H9 (cell line): ENCODE measurements around the gene USP40. TPM values are rescaled to one million over a fixed set of nuclear protein-coding genes. Genes with fewer than 3 reads are reported as not detected.

Source experiments
- DNase-seq: peaks from one replicate; pipeline ENCODE4 v3.0.0-alpha.2; 2017
- H2AFZ ChIP-seq: one replicate; pipeline ENCODE4 v1.6.1; 2013; ENCODE audit warnings: mild to moderate bottlenecking, low read length, control low read depth, moderate library complexity
- H2AK5ac ChIP-seq: 2 replicates; pipeline ENCODE4 v1.6.1; 2013; ENCODE audit warnings: low read length, control low read depth, mixed read lengths; ENCODE audit not compliant: insufficient read length
- H2BK120ac ChIP-seq: one replicate; pipeline ENCODE4 v1.6.1; 2013; ENCODE audit warnings: low read depth, mild to moderate bottlenecking, low read length, control low read depth, inconsistent platforms; ENCODE audit not compliant: poor library complexity, severe bottlenecking
- H2BK12ac ChIP-seq: 2 replicates; pipeline ENCODE4 v1.6.1; 2013; ENCODE audit warnings: low read length, control low read depth, mixed read lengths, low read depth; ENCODE audit not compliant: insufficient read length
- H2BK15ac ChIP-seq: 2 replicates; pipeline ENCODE4 v1.6.1; 2013; ENCODE audit warnings: low read depth, low read length, control low read depth
- H2BK20ac ChIP-seq: one replicate; pipeline ENCODE4 v1.6.1; 2013; ENCODE audit warnings: low read depth, mild to moderate bottlenecking, low read length, control low read depth, inconsistent platforms; ENCODE audit not compliant: poor library complexity, severe bottlenecking
- H2BK5ac ChIP-seq: 2 replicates; pipeline ENCODE4 v1.6.1; 2013; ENCODE audit warnings: low read length, control low read depth, mixed read lengths; ENCODE audit not compliant: insufficient read length
- H3K14ac ChIP-seq: 2 replicates; pipeline ENCODE4 v1.6.1; 2013; ENCODE audit warnings: low read length, control low read depth; ENCODE audit not compliant: insufficient read depth
- H3K18ac ChIP-seq: 2 replicates; pipeline ENCODE4 v1.6.1; 2013; ENCODE audit warnings: low read depth, mild to moderate bottlenecking, mixed read lengths, low read length, control low read depth; ENCODE audit not compliant: insufficient read length
- H3K23ac ChIP-seq: 2 replicates; pipeline ENCODE4 v1.6.1; 2013; ENCODE audit warnings: low read length, control low read depth, mixed read lengths, low read depth; ENCODE audit not compliant: insufficient read length
- H3K23me2 ChIP-seq: 2 replicates; pipeline ENCODE4 v1.6.1; 2013; ENCODE audit warnings: low read depth, mild to moderate bottlenecking, mixed read lengths, low read length, control low read depth; ENCODE audit not compliant: insufficient read length, poor library complexity, severe bottlenecking
- H3K27ac ChIP-seq: 2 replicates; pipeline ENCODE4 v1.5.1; 2013; ENCODE audit warnings: low read length, control low read depth, mixed read lengths, low read depth; ENCODE audit not compliant: insufficient read length
- H3K27me3 ChIP-seq: 2 replicates; pipeline ENCODE4 v1.6.1; 2013; ENCODE audit warnings: low read length, control low read depth, inconsistent platforms; ENCODE audit not compliant: insufficient read depth
- H3K4ac ChIP-seq: 2 replicates; pipeline ENCODE4 v1.6.1; 2013; ENCODE audit warnings: low read depth, mild to moderate bottlenecking, control low read depth, inconsistent platforms, low read length, moderate library complexity
- H3K4me1 ChIP-seq: 2 replicates; pipeline ENCODE4 v1.6.1; 2013; ENCODE audit warnings: low read length, control low read depth, inconsistent platforms; ENCODE audit not compliant: insufficient read depth
- H3K4me2 ChIP-seq: 2 replicates; pipeline ENCODE4 v1.6.1; 2013; ENCODE audit warnings: low read length, control low read depth, mixed read lengths; ENCODE audit not compliant: insufficient read length, insufficient read depth
- H3K56ac ChIP-seq: 2 replicates; pipeline ENCODE4 v1.6.1; 2013; ENCODE audit warnings: low read depth, mild to moderate bottlenecking, mixed read lengths, low read length, control low read depth; ENCODE audit not compliant: insufficient read length
- H3K79me1 ChIP-seq: 2 replicates; pipeline ENCODE4 v1.6.1; 2013; ENCODE audit warnings: low read depth, mild to moderate bottlenecking, moderate library complexity, low read length, control low read depth, inconsistent platforms; ENCODE audit not compliant: insufficient read depth, poor library complexity, severe bottlenecking
- H3K79me2 ChIP-seq: 2 replicates; pipeline ENCODE4 v1.6.1; 2013; ENCODE audit warnings: low read length, control low read depth, inconsistent platforms; ENCODE audit not compliant: insufficient read depth
- H3K9ac ChIP-seq: 2 replicates; pipeline ENCODE4 v1.6.1; 2013; ENCODE audit warnings: low read length, control low read depth, mixed read lengths; ENCODE audit not compliant: insufficient read length; ENCODE audit errors: extremely low read depth
- H3K9me3 ChIP-seq: one replicate; pipeline ENCODE4 v1.6.1; 2013; ENCODE audit warnings: low read depth, low read length, inconsistent platforms; ENCODE audit not compliant: control insufficient read depth
- H3T11ph ChIP-seq: one replicate; pipeline ENCODE4 v1.6.1; 2013; ENCODE audit warnings: mild to moderate bottlenecking, low read length, control low read depth, inconsistent platforms
- H4K20me1 ChIP-seq: one replicate; pipeline ENCODE4 v1.6.1; 2013; ENCODE audit not compliant: control insufficient read depth, insufficient read length, insufficient read depth
- H4K5ac ChIP-seq: 2 replicates; pipeline ENCODE4 v1.6.1; 2013; ENCODE audit warnings: low read depth, mild to moderate bottlenecking, mixed read lengths, low read length, control low read depth; ENCODE audit not compliant: insufficient read length
- H4K8ac ChIP-seq: replicated peaks from 2 replicates; pipeline ENCODE4 v1.6.1; 2013; ENCODE audit warnings: low read length, control low read depth, mixed read lengths, low read depth; ENCODE audit not compliant: insufficient read length
- H4K91ac ChIP-seq: 2 replicates; pipeline ENCODE4 v1.6.1; 2013; ENCODE audit warnings: low read depth, mild to moderate bottlenecking, moderate library complexity, mixed read lengths, low read length, control low read depth; ENCODE audit not compliant: insufficient read length
- H3K27ac Mint-ChIP-seq, 3 experiments: 2 replicates in 2 of 3; 3 replicates in 1 of 3; pipeline ENCODE4 v1.8.0; 2020 to 2021; ENCODE audit warnings: mixed read lengths in 3 of 3, mild to moderate bottlenecking in 1 of 3, moderate library complexity in 1 of 3
- H3K27me3 Mint-ChIP-seq: 2 replicates; pipeline ENCODE4 v1.8.0; 2021; ENCODE audit warnings: low read depth, mild to moderate bottlenecking, moderate library complexity, mixed read lengths
- H3K36me3 Mint-ChIP-seq, 3 experiments: 2 replicates in 2 of 3; 3 replicates in 1 of 3; pipeline ENCODE4 v1.8.0; 2020 to 2021; ENCODE audit warnings: low read depth in 3 of 3, mixed read lengths in 3 of 3; ENCODE audit not compliant: insufficient read depth in 1 of 3
- H3K4me1 Mint-ChIP-seq, 2 experiments: 2 replicates each; pipeline ENCODE4 v1.8.0; 2020; ENCODE audit warnings: mixed read lengths in 2 of 2
- H3K4me3 Mint-ChIP-seq, 2 experiments: 2 replicates in 1 of 2; 3 replicates in 1 of 2; pipeline ENCODE4 v1.8.0; 2020 to 2021; ENCODE audit warnings: mild to moderate bottlenecking in 2 of 2, mixed read lengths in 2 of 2, moderate library complexity in 1 of 2
- H3K9me3 Mint-ChIP-seq, 2 experiments: 2 replicates in 1 of 2; 3 replicates in 1 of 2; pipeline ENCODE4 v1.8.0; 2020; ENCODE audit warnings: mild to moderate bottlenecking in 2 of 2, mixed read lengths in 2 of 2, moderate library complexity in 1 of 2
- CTCF ChIP-seq: fragments of 200-600 bp; sonication (generic); conservative IDR thresholded peaks from 3 replicates; pipeline ENCODE4 v1.8.0; 2021; ENCODE audit warnings: antibody characterized with exemption, mild to moderate bottlenecking
- WGBS: extraction: QIAGEN DNeasy Blood & Tissue Kit; methylation state at CpG from one replicate; pipeline ENCODE4 v1.1.7; 2013; ENCODE audit warnings: missing lambda C conversion rate, low lambda C conversion rate, mixed read lengths; ENCODE audit not compliant: insufficient read length; ENCODE audit errors: extremely low coverage; 5-methylcytosine and 5-hydroxymethylcytosine counted together
- total RNA-seq: library from RNA; stranded (reverse); gene quantifications from 2 replicates; pipeline ENCODE4 v1.2.1, GENCODE V29; 2021

Gene USP40
- total RNA-seq, 1 experiment from 2014 or later, result 7.5 TPM

- no peak overlapping the region for H3K18ac ChIP-seq
- H2BK20ac ChIP-seq, result no peak overlapping the region
- no peaks in the 10 kb centered on the region for H4K20me1 ChIP-seq
- H3K4me2 ChIP-seq, result no peak overlapping the region
- no peak overlapping the region for H3K9ac ChIP-seq
- DNase-seq, result no peak
- H3K14ac ChIP-seq, result no peak overlapping the region
- no peaks in the 10 kb centered on the region for H3K4me1 ChIP-seq
- no peaks in the 10 kb centered on the region for H3K79me2 ChIP-seq
- H2BK12ac ChIP-seq, result no peak overlapping the region
- H3K36me3 Mint-ChIP-seq, result peaks cover 0 to 2% (median 0%) of the 10 kb centered on the region in 3 experiments; a peak in 3 of 7 replicates
- no peak overlapping the region for H2BK5ac ChIP-seq
- no peaks in the 10 kb centered on the region for H3K79me1 ChIP-seq
- no peak for TF ChIP-seq CTCF
- no peak overlapping the region for H3K56ac ChIP-seq
- no peaks in the 10 kb centered on the region for H3K27me3 ChIP-seq
- no peak overlapping the region for H4K5ac ChIP-seq
- no peak overlapping the region for H4K8ac ChIP-seq
- H3K27ac Mint-ChIP-seq, result no peak overlapping the region
- H2AFZ ChIP-seq, result no peak overlapping the region
- H3K23me2 ChIP-seq, result no peaks in the 10 kb centered on the region
- no peak overlapping the region for H3K23ac ChIP-seq
- no peak overlapping the region for H2BK120ac ChIP-seq
- H3K9me3 Mint-ChIP-seq, result peaks cover 10 to 11% of the 10 kb centered on the region in 2 experiments; a peak in 4 of 5 replicates
- WGBS, result no CpG with 5 or more reads among the region's 2 CpGs
- H3K27me3 Mint-ChIP-seq, result peaks cover 6% of the 10 kb centered on the region
- no peak overlapping the region for H4K91ac ChIP-seq
- no peak overlapping the region for H2AK5ac ChIP-seq
- H3K4me1 Mint-ChIP-seq, result peaks cover 4% of the 10 kb centered on the region in 2 experiments; a peak in 2 of 4 replicates
- H3T11ph ChIP-seq, result no peak overlapping the region
- no peak overlapping the region for H3K4ac ChIP-seq
- no peak overlapping the region for H2BK15ac ChIP-seq
- no peak overlapping the region for H3K27ac ChIP-seq
- H3K9me3 ChIP-seq, result no peaks in the 10 kb centered on the region
- no peak overlapping the region for H3K4me3 Mint-ChIP-seq
These were observed 4.9 kb upstream of the USP40 start for GRCh38 chr2:233571462-233571861.
